Osteocyte (in vitro differentiated cells): ENCODE results near the gene CLTCL1. TPM values are rescaled to one million over a fixed set of nuclear protein-coding genes. Genes with fewer than 3 reads are reported as not detected.

Experiments used
- DNase-seq: peaks from one replicate; pipeline ENCODE4 v3.0.0; 2021; ENCODE audit warnings: mixed read lengths; ENCODE audit not compliant: unreplicated experiment; ENCODE audit errors: extremely low spot score
- H3K27ac Mint-ChIP-seq: one replicate; pipeline ENCODE4 v1.8.0; 2021; ENCODE audit warnings: mild to moderate bottlenecking, mixed read lengths; ENCODE audit not compliant: unreplicated experiment
- H3K27me3 Mint-ChIP-seq: one replicate; pipeline ENCODE4 v1.8.0; 2021; ENCODE audit warnings: mixed read lengths; ENCODE audit not compliant: unreplicated experiment
- H3K36me3 Mint-ChIP-seq: one replicate; pipeline ENCODE4 v1.8.0; 2021; ENCODE audit warnings: mixed read lengths; ENCODE audit not compliant: unreplicated experiment
- H3K4me1 Mint-ChIP-seq: one replicate; pipeline ENCODE4 v1.8.0; 2021; ENCODE audit warnings: mixed read lengths; ENCODE audit not compliant: unreplicated experiment
- H3K4me3 Mint-ChIP-seq: one replicate; pipeline ENCODE4 v1.8.0; 2021; ENCODE audit warnings: mild to moderate bottlenecking, moderate library complexity, mixed read lengths; ENCODE audit not compliant: unreplicated experiment
- H3K9me3 Mint-ChIP-seq: one replicate; pipeline ENCODE4 v1.8.0; 2021; ENCODE audit warnings: mixed read lengths; ENCODE audit not compliant: unreplicated experiment
- CTCF ChIP-seq: fragments of 200-600 bp; sonication (generic); IDR thresholded peaks from 2 replicates; pipeline ENCODE4 v1.5.0; 2021; ENCODE audit warnings: antibody characterized with exemption, mild to moderate bottlenecking, moderate library complexity
- total RNA-seq: library from RNA; stranded (reverse); gene quantifications from 2 replicates; pipeline ENCODE4 v1.2.1, GENCODE V29; 2021

The CLTCL1 gene
- total RNA-seq, 1 donor from 2014 or later, result 10.1 TPM

GRCh38 chr22:19149047-19149883 is 142.3 kb downstream of the CLTCL1 start:
- no peak for DNase-seq

GRCh38 chr22:19148417-19149046 is 143.0 kb downstream of the CLTCL1 start:
- H3K4me1 Mint-ChIP-seq, result peaks cover 16% of the 10 kb centered on the region
- H3K36me3 Mint-ChIP-seq, result peaks cover 4% of the 10 kb centered on the region
- TF ChIP-seq CTCF, result no peak
- H3K27me3 Mint-ChIP-seq, result peaks cover 43% of the 10 kb centered on the region
- no peaks in the 10 kb centered on the region for H3K9me3 Mint-ChIP-seq
- DNase-seq, result no peak
- H3K27ac Mint-ChIP-seq, result no peak overlapping the region
- no peak overlapping the region for H3K4me3 Mint-ChIP-seq

More at GRCh38 chr22:19149047-19149883, 142.3 kb downstream of the CLTCL1 start:
- Mint-ChIP-seq H3K27ac (no peak overlapping the region), H3K36me3 (no peaks in the 10 kb centered on the region), H3K27me3 (peaks cover 47% of the 10 kb centered on the region), H3K9me3 (no peaks in the 10 kb centered on the region), H3K4me1 (peaks cover 10% of the 10 kb centered on the region), H3K4me3 (no peak overlapping the region)
- no peak for TF ChIP-seq CTCF

- TF ChIP-seq CTCF, result no peak
- Mint-ChIP-seq H3K9me3 (no peaks in the 10 kb centered on the region), H3K27me3 (peaks cover 37% of the 10 kb centered on the region), H3K4me1 (peaks cover 19% of the 10 kb centered on the region), H3K4me3 (no peak overlapping the region), H3K36me3 (peaks cover 4% of the 10 kb centered on the region), H3K27ac (no peak overlapping the region)
- DNase-seq, result no peak
These were observed 144.2 kb downstream of the CLTCL1 start for GRCh38 chr22:19147195-19147780.

- no peak for TF ChIP-seq CTCF
- no peaks in the 10 kb centered on the region for H3K9me3 Mint-ChIP-seq
- peaks cover 4% of the 10 kb centered on the region for H3K36me3 Mint-ChIP-seq
- H3K4me3 Mint-ChIP-seq, result no peak overlapping the region
- DNase-seq, result no peak
- peaks cover 19% of the 10 kb centered on the region for H3K4me1 Mint-ChIP-seq
- H3K27me3 Mint-ChIP-seq, result peaks cover 28% of the 10 kb centered on the region
- H3K27ac Mint-ChIP-seq, result no peak overlapping the region
These were observed 145.1 kb downstream of the CLTCL1 start for GRCh38 chr22:19146215-19146968.
